Measurements from ENCODE around the gene SLC35F3.
A peak's percentile ranks its signal among the peaks of the same experiment; 100 is the strongest.

Gene SLC35F3

GRCh38 chr1:234040446-234041317, 136.2 kb downstream of the SLC35F3 start:
- no peak for DNase-seq (ENCODE audit: low read depth)

- no peak for DNase-seq (ENCODE audit: low read depth)
Measured at GRCh38 chr1:234044079-234044478, 139.6 kb downstream of the SLC35F3 start.

- no peak for DNase-seq (ENCODE audit: low read depth)
Measured at GRCh38 chr1:234047123-234047522, 142.6 kb downstream of the SLC35F3 start.

- no peak for DNase-seq (ENCODE audit: low read depth)
Measured at GRCh38 chr1:234062166-234062565, 157.7 kb downstream of the SLC35F3 start.

- peak; percentile 51 for DNase-seq (ENCODE audit: low read depth)
Measured at GRCh38 chr1:234065794-234066447, 161.4 kb downstream of the SLC35F3 start.

GRCh38 chr1:234067581-234068337, 163.3 kb downstream of the SLC35F3 start:
- DNase-seq (ENCODE audit: low read depth): no peak

- no peak for DNase-seq (ENCODE audit: low read depth)
Measured at GRCh38 chr1:234069760-234070159, 165.3 kb downstream of the SLC35F3 start.

GRCh38 chr1:234072793-234073192, 168.3 kb downstream of the SLC35F3 start:
- DNase-seq (ENCODE audit: low read depth): no peak

- DNase-seq (ENCODE audit: low read depth): no peak
Measured at GRCh38 chr1:234078143-234078542, 173.7 kb downstream of the SLC35F3 start.

GRCh38 chr1:234079896-234080295, 175.4 kb downstream of the SLC35F3 start:
- no peak for DNase-seq (ENCODE audit: low read depth)

- DNase-seq (ENCODE audit: low read depth): no peak
Measured at GRCh38 chr1:234083460-234083859, 179.0 kb downstream of the SLC35F3 start.

GRCh38 chr1:234089396-234089795, 184.9 kb downstream of the SLC35F3 start:
- no peak for DNase-seq (ENCODE audit: low read depth)

GRCh38 chr1:234090212-234091064, 186.0 kb downstream of the SLC35F3 start:
- no peak for DNase-seq (ENCODE audit: low read depth)

GRCh38 chr1:234091065-234091401, 186.6 kb downstream of the SLC35F3 start:
- no peak for DNase-seq (ENCODE audit: low read depth)

- DNase-seq (ENCODE audit: low read depth): no peak
Measured at GRCh38 chr1:234091876-234092275, 187.4 kb downstream of the SLC35F3 start.

GRCh38 chr1:234093107-234093506, 188.6 kb downstream of the SLC35F3 start:
- DNase-seq (ENCODE audit: low read depth): no peak

GRCh38 chr1:234093741-234094140, 189.3 kb downstream of the SLC35F3 start:
- no peak for DNase-seq (ENCODE audit: low read depth)

GRCh38 chr1:234094172-234094571, 189.7 kb downstream of the SLC35F3 start:
- DNase-seq (ENCODE audit: low read depth): no peak

- no peak for DNase-seq (ENCODE audit: low read depth)
Measured at GRCh38 chr1:234096161-234096770, 191.8 kb downstream of the SLC35F3 start.

- DNase-seq (ENCODE audit: low read depth): no peak
Measured at GRCh38 chr1:234102583-234102982, 198.1 kb downstream of the SLC35F3 start.

- no peak for DNase-seq (ENCODE audit: low read depth)
Measured at GRCh38 chr1:234103198-234103597, 198.7 kb downstream of the SLC35F3 start.
